ENCODE measurements around the gene FBLN1. TPM values are rescaled to one million over a fixed set of nuclear protein-coding genes. Genes with fewer than 3 reads are reported as not detected.

FBLN1 gene
- total and polyA plus RNA-seq, 9 of the 15 experiments (the other 6 are each of a cell fraction or from before 2014, with no cell fraction given), result 0.66 TPM; not detected in 8

DNA sequence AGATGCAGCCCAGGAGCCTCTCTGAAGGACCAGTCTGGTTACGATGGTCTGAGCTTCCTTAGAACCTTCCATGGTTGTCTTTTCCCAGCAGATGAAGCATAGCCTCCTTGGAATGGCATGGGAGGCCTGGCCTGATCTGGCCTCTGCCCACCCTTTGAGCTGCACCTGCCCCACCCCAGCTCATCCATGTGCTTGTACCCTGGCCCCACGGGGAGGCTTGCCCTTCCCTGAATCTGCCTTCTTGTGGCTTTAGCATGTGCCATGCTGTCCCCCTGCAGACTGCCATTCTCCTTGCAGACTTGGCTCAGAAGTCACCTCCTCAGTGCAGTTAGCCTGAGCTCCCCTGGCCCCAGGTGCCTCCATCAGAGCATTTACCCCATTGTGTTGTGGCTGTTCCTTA lies 62.5 kb downstream of the FBLN1 start:
- no peak for DNase-seq (ENCODE audit: extremely low read depth in 1 of 4, low spot score in 3 of 4)
- Histone ChIP-seq H3K4me2 (ENCODE audit: insufficient read depth, low read length) (no peak overlapping the region), H3K27ac (ENCODE audit: extremely low read depth, low read depth, low read length) (no peak overlapping the region), H3K9me3 (replicated peaks; ENCODE audit: control insufficient read depth, insufficient read depth, low read depth, low read length) (no peaks in the 10 kb centered on the region), H3K9me1 (ENCODE audit: control insufficient read depth, insufficient read depth, low read length) (no peaks in the 10 kb centered on the region), H3K4me3 (no peak overlapping the region), H3K36me3 (ENCODE audit: control insufficient read depth, insufficient read depth, low read length) (no peaks in the 10 kb centered on the region), H2AFZ (ENCODE audit: low read depth, low read length) (no peak overlapping the region), H3K27me3 (ENCODE audit: control insufficient read depth in 2 of 2, insufficient read depth in 2 of 2, low read length in 2 of 2) (peaks cover 2 to 43% of the 10 kb centered on the region in 2 experiments; a peak in 4 of 5 replicates), H3K4me1 (replicated peaks in 1 of 2; ENCODE audit: control insufficient read depth in 2 of 2, insufficient read depth in 2 of 2, low read length in 2 of 2) (no peaks in the 10 kb centered on the region; a peak in 1 of 5 replicates), H3K9ac (ENCODE audit: insufficient read depth in 1 of 2, low read depth in 2 of 2, low read length in 2 of 2) (no peak overlapping the region), H3K79me2 (ENCODE audit: control insufficient read depth, insufficient read depth, low read length) (no peaks in the 10 kb centered on the region), H4K20me1 (replicated peaks; ENCODE audit: control insufficient read depth, insufficient read depth, low read length) (0 out of 2 replicates have a peak, but pooled peaks cover 5% of the 10 kb centered on the region)
- no peak for ATAC-seq
- CTCF ChIA-PET (ENCODE audit: low intra/inter-chr PET ratio), result no interaction called here
- POLR2A ChIA-PET, result no interaction called here
- intact Hi-C loops (cut with micrococcal nuclease) (no loop called here), in situ Hi-C loops (cut with MboI) (no loop called here)
- no peak for FAIRE-seq
- 0% methylated on average over 2 of the region's 2 CpGs for WGBS (ENCODE audit: insufficient coverage, low coverage, missing lambda C conversion rate)
- TF ChIP-seq GABPA (tag; conservative IDR thresholded peaks at IDR 0.05; ENCODE audit: low read depth) (no peak), RBM25 (IDR thresholded peaks at IDR 0.05; ENCODE audit: low read depth, low read length, severe bottlenecking) (no peak), ZNF57 (CRISPR knock-in tag; IDR thresholded peaks at IDR 0.05) (no peak), MCM5 (IDR thresholded peaks at IDR 0.05; ENCODE audit: low read depth) (no peak), PCBP2 (IDR thresholded peaks at IDR 0.05; ENCODE audit: low read depth, low read length, poor library complexity, severe bottlenecking) (no peak), POLR2H (tag; IDR thresholded peaks at IDR 0.05; ENCODE audit: low read depth) (no peak), ZNF347 (CRISPR knock-in tag; IDR thresholded peaks at IDR 0.05; ENCODE audit: low read depth) (no peak), FOXJ3 (CRISPR knock-in tag; IDR thresholded peaks at IDR 0.05) (no peak), MTA2 (IDR thresholded peaks at IDR 0.05; ENCODE audit: low read depth) (no peak), CEBPB (tag; IDR thresholded peaks at IDR 0.05) (no peak), ZBED1 (IDR thresholded peaks at IDR 0.05) (no peak), ZEB2 (IDR thresholded peaks at IDR 0.05) (no peak), SMAD4 (CRISPR knock-in tag; conservative IDR thresholded peaks at IDR 0.05) (no peak)
- TF ChIP-seq, protein P1, sequence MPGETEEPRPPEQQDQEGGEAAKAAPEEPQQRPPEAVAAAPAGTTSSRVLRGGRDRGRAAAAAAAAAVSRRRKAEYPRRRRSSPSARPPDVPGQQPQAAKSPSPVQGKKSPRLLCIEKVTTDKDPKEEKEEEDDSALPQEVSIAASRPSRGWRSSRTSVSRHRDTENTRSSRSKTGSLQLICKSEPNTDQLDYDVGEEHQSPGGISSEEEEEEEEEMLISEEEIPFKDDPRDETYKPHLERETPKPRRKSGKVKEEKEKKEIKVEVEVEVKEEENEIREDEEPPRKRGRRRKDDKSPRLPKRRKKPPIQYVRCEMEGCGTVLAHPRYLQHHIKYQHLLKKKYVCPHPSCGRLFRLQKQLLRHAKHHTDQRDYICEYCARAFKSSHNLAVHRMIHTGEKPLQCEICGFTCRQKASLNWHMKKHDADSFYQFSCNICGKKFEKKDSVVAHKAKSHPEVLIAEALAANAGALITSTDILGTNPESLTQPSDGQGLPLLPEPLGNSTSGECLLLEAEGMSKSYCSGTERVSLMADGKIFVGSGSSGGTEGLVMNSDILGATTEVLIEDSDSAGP (CRISPR knock-in tag; IDR thresholded peaks at IDR 0.05), result no peak
- TF ChIP-seq, protein P2, sequence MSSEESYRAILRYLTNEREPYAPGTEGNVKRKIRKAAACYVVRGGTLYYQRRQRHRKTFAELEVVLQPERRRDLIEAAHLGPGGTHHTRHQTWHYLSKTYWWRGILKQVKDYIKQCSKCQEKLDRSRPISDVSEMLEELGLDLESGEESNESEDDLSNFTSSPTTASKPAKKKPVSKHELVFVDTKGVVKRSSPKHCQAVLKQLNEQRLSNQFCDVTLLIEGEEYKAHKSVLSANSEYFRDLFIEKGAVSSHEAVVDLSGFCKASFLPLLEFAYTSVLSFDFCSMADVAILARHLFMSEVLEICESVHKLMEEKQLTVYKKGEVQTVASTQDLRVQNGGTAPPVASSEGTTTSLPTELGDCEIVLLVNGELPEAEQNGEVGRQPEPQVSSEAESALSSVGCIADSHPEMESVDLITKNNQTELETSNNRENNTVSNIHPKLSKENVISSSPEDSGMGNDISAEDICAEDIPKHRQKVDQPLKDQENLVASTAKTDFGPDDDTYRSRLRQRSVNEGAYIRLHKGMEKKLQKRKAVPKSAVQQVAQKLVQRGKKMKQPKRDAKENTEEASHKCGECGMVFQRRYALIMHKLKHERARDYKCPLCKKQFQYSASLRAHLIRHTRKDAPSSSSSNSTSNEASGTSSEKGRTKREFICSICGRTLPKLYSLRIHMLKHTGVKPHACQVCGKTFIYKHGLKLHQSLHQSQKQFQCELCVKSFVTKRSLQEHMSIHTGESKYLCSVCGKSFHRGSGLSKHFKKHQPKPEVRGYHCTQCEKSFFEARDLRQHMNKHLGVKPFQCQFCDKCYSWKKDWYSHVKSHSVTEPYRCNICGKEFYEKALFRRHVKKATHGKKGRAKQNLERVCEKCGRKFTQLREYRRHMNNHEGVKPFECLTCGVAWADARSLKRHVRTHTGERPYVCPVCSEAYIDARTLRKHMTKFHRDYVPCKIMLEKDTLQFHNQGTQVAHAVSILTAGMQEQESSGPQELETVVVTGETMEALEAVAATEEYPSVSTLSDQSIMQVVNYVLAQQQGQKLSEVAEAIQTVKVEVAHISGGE (CRISPR knock-in tag; IDR thresholded peaks at IDR 0.05), result no peak
- TF ChIP-seq, protein P3, sequence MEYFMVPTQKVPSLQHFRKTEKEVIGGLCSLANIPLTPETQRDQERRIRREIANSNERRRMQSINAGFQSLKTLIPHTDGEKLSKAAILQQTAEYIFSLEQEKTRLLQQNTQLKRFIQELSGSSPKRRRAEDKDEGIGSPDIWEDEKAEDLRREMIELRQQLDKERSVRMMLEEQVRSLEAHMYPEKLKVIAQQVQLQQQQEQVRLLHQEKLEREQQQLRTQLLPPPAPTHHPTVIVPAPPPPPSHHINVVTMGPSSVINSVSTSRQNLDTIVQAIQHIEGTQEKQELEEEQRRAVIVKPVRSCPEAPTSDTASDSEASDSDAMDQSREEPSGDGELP (CRISPR knock-in tag; IDR thresholded peaks at IDR 0.05; ENCODE audit: borderline replicate concordance), result no peak
- BruUV-seq (replicated peaks), result no TSS peak

Data from K562 (cell line).